ENCODE results near the gene NCOA5. TPM values are rescaled to one million over a fixed set of nuclear protein-coding genes. Genes with fewer than 3 reads are reported as not detected.

Gene NCOA5
- total RNA-seq, 1 experiment from 2014 or later: 16.5 TPM

DNA sequence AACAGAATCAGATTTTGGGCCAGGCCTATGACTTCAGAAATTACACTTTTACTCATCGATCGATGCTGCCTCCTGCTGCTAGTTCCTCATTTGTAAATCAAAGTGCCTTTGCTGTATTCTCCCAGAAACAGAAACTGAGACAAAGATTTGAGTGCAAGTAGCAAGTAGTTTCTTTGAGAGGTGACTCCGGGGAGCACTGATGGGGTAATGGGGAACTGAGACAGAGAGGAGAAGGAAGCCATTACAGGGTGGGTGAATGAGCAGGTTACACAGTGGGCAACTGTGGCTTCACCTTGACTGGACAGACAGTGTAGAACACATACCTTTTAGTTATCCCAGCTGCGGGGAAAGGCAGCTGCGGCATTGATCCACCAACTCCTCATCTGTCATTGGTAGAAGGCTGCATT, 18.7 kb upstream of the NCOA5 start:
- TF ChIP-seq, protein P1, sequence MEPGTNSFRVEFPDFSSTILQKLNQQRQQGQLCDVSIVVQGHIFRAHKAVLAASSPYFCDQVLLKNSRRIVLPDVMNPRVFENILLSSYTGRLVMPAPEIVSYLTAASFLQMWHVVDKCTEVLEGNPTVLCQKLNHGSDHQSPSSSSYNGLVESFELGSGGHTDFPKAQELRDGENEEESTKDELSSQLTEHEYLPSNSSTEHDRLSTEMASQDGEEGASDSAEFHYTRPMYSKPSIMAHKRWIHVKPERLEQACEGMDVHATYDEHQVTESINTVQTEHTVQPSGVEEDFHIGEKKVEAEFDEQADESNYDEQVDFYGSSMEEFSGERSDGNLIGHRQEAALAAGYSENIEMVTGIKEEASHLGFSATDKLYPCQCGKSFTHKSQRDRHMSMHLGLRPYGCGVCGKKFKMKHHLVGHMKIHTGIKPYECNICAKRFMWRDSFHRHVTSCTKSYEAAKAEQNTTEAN (CRISPR knock-in tag; IDR thresholded peaks at IDR 0.05): no peak
- TF ChIP-seq NR3C1 (CRISPR knock-in tag; conservative IDR thresholded peaks at IDR 0.05; ENCODE audit: low read depth) (no peak), FOXK1 (CRISPR knock-in tag; IDR thresholded peaks at IDR 0.05) (no peak), SOX15 (CRISPR knock-in tag; IDR thresholded peaks at IDR 0.05) (no peak), ZNF317 (CRISPR knock-in tag; IDR thresholded peaks at IDR 0.05; ENCODE audit: borderline replicate concordance, low read depth) (no peak), KAT7 (CRISPR knock-in tag; IDR thresholded peaks at IDR 0.05; ENCODE audit: borderline replicate concordance) (no peak), JUN (CRISPR knock-in tag; IDR thresholded peaks at IDR 0.05) (no peak)
- TF ChIP-seq, protein P2, sequence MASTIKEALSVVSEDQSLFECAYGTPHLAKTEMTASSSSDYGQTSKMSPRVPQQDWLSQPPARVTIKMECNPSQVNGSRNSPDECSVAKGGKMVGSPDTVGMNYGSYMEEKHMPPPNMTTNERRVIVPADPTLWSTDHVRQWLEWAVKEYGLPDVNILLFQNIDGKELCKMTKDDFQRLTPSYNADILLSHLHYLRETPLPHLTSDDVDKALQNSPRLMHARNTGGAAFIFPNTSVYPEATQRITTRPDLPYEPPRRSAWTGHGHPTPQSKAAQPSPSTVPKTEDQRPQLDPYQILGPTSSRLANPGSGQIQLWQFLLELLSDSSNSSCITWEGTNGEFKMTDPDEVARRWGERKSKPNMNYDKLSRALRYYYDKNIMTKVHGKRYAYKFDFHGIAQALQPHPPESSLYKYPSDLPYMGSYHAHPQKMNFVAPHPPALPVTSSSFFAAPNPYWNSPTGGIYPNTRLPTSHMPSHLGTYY (CRISPR knock-in tag; IDR thresholded peaks at IDR 0.05): no peak
- TF ChIP-seq, protein P3, sequence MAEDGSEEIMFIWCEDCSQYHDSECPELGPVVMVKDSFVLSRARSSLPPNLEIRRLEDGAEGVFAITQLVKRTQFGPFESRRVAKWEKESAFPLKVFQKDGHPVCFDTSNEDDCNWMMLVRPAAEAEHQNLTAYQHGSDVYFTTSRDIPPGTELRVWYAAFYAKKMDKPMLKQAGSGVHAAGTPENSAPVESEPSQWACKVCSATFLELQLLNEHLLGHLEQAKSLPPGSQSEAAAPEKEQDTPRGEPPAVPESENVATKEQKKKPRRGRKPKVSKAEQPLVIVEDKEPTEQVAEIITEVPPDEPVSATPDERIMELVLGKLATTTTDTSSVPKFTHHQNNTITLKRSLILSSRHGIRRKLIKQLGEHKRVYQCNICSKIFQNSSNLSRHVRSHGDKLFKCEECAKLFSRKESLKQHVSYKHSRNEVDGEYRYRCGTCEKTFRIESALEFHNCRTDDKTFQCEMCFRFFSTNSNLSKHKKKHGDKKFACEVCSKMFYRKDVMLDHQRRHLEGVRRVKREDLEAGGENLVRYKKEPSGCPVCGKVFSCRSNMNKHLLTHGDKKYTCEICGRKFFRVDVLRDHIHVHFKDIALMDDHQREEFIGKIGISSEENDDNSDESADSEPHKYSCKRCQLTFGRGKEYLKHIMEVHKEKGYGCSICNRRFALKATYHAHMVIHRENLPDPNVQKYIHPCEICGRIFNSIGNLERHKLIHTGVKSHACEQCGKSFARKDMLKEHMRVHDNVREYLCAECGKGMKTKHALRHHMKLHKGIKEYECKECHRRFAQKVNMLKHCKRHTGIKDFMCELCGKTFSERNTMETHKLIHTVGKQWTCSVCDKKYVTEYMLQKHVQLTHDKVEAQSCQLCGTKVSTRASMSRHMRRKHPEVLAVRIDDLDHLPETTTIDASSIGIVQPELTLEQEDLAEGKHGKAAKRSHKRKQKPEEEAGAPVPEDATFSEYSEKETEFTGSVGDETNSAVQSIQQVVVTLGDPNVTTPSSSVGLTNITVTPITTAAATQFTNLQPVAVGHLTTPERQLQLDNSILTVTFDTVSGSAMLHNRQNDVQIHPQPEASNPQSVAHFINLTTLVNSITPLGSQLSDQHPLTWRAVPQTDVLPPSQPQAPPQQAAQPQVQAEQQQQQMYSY (CRISPR knock-in tag; IDR thresholded peaks at IDR 0.05): no peak
- TF ChIP-seq, protein P4, sequence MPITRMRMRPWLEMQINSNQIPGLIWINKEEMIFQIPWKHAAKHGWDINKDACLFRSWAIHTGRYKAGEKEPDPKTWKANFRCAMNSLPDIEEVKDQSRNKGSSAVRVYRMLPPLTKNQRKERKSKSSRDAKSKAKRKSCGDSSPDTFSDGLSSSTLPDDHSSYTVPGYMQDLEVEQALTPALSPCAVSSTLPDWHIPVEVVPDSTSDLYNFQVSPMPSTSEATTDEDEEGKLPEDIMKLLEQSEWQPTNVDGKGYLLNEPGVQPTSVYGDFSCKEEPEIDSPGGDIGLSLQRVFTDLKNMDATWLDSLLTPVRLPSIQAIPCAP (CRISPR knock-in tag; IDR thresholded peaks at IDR 0.05): no peak
- TF ChIP-seq, protein P5, sequence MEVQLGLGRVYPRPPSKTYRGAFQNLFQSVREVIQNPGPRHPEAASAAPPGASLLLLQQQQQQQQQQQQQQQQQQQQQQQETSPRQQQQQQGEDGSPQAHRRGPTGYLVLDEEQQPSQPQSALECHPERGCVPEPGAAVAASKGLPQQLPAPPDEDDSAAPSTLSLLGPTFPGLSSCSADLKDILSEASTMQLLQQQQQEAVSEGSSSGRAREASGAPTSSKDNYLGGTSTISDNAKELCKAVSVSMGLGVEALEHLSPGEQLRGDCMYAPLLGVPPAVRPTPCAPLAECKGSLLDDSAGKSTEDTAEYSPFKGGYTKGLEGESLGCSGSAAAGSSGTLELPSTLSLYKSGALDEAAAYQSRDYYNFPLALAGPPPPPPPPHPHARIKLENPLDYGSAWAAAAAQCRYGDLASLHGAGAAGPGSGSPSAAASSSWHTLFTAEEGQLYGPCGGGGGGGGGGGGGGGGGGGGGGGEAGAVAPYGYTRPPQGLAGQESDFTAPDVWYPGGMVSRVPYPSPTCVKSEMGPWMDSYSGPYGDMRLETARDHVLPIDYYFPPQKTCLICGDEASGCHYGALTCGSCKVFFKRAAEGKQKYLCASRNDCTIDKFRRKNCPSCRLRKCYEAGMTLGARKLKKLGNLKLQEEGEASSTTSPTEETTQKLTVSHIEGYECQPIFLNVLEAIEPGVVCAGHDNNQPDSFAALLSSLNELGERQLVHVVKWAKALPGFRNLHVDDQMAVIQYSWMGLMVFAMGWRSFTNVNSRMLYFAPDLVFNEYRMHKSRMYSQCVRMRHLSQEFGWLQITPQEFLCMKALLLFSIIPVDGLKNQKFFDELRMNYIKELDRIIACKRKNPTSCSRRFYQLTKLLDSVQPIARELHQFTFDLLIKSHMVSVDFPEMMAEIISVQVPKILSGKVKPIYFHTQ (CRISPR knock-in tag; IDR thresholded peaks at IDR 0.05): no peak
- TF ChIP-seq, protein P6, sequence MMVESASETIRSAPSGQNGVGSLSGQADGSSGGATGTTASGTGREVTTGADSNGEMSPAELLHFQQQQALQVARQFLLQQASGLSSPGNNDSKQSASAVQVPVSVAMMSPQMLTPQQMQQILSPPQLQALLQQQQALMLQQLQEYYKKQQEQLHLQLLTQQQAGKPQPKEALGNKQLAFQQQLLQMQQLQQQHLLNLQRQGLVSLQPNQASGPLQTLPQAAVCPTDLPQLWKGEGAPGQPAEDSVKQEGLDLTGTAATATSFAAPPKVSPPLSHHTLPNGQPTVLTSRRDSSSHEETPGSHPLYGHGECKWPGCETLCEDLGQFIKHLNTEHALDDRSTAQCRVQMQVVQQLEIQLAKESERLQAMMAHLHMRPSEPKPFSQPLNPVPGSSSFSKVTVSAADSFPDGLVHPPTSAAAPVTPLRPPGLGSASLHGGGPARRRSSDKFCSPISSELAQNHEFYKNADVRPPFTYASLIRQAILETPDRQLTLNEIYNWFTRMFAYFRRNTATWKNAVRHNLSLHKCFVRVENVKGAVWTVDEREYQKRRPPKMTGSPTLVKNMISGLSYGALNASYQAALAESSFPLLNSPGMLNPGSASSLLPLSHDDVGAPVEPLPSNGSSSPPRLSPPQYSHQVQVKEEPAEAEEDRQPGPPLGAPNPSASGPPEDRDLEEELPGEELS (CRISPR knock-in tag; IDR thresholded peaks at IDR 0.05): no peak
- H3K9me3 Mint-ChIP-seq: no peaks in the 10 kb centered on the region
- no peak for ATAC-seq
- ChIA-PET POLR2A (no interaction called here), CTCF (interaction anchor here (1.1 to 1.9 kb wide), 2 partner anchors 8 to 86 kb away, joined by 3 to 6 read pairs; no protein-coding TSS in a partner anchor)
- DNase-seq (ENCODE audit: low spot score): no peak
- no peaks in the 10 kb centered on the region for H3K4me1 Mint-ChIP-seq
- H3K27me3 Mint-ChIP-seq (ENCODE audit: low read depth): peaks cover 27% of the 10 kb centered on the region
- H3K36me3 Mint-ChIP-seq: no peaks in the 10 kb centered on the region
- H3K27ac Mint-ChIP-seq: no peak overlapping the region
- no peak overlapping the region for H3K4me3 Mint-ChIP-seq

DNA sequence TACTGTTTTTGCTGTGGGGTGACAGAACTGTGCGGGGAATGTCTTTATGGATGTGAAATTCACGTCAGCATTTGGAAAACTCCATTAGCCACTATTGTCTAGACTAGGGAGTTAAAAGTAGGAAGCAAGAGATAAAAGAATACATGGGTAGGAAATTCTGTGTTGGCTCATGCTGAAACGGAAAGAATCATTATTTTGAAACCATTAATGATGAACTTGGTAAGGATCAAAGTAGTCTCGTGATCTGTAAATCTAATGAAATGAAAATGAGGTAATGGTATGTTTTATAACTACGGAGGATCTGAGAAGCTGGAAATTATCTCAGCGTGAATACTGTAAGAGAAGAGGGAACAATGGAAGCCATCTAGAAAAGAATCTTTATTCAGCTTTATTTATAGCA, 17.3 kb upstream of the NCOA5 start:
- DNase-seq (ENCODE audit: low spot score) (no peak), ATAC-seq (no peak)
- ChIA-PET POLR2A (no interaction called here), CTCF (interaction anchor here (1.5 to 1.9 kb wide), 2 partner anchors 7 to 21 kb away, joined by 5 to 6 read pairs; no protein-coding TSS in a partner anchor)
- no peaks in the 10 kb centered on the region for H3K4me1 Mint-ChIP-seq
- peaks cover 4% of the 10 kb centered on the region for H3K36me3 Mint-ChIP-seq
- no peak overlapping the region for H3K4me3 Mint-ChIP-seq
- peaks cover 8% of the 10 kb centered on the region for H3K9me3 Mint-ChIP-seq
- peaks cover 32% of the 10 kb centered on the region for H3K27me3 Mint-ChIP-seq (ENCODE audit: low read depth)
- H3K27ac Mint-ChIP-seq: no peak overlapping the region
- TF ChIP-seq, protein P7, sequence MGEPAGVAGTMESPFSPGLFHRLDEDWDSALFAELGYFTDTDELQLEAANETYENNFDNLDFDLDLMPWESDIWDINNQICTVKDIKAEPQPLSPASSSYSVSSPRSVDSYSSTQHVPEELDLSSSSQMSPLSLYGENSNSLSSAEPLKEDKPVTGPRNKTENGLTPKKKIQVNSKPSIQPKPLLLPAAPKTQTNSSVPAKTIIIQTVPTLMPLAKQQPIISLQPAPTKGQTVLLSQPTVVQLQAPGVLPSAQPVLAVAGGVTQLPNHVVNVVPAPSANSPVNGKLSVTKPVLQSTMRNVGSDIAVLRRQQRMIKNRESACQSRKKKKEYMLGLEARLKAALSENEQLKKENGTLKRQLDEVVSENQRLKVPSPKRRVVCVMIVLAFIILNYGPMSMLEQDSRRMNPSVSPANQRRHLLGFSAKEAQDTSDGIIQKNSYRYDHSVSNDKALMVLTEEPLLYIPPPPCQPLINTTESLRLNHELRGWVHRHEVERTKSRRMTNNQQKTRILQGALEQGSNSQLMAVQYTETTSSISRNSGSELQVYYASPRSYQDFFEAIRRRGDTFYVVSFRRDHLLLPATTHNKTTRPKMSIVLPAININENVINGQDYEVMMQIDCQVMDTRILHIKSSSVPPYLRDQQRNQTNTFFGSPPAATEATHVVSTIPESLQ (CRISPR knock-in tag; IDR thresholded peaks at IDR 0.05): no peak
- TF ChIP-seq EMX1 (CRISPR knock-in tag; IDR thresholded peaks at IDR 0.05) (no peak), JAZF1 (CRISPR knock-in tag; IDR thresholded peaks at IDR 0.05) (no peak)
- TF ChIP-seq, protein P8, sequence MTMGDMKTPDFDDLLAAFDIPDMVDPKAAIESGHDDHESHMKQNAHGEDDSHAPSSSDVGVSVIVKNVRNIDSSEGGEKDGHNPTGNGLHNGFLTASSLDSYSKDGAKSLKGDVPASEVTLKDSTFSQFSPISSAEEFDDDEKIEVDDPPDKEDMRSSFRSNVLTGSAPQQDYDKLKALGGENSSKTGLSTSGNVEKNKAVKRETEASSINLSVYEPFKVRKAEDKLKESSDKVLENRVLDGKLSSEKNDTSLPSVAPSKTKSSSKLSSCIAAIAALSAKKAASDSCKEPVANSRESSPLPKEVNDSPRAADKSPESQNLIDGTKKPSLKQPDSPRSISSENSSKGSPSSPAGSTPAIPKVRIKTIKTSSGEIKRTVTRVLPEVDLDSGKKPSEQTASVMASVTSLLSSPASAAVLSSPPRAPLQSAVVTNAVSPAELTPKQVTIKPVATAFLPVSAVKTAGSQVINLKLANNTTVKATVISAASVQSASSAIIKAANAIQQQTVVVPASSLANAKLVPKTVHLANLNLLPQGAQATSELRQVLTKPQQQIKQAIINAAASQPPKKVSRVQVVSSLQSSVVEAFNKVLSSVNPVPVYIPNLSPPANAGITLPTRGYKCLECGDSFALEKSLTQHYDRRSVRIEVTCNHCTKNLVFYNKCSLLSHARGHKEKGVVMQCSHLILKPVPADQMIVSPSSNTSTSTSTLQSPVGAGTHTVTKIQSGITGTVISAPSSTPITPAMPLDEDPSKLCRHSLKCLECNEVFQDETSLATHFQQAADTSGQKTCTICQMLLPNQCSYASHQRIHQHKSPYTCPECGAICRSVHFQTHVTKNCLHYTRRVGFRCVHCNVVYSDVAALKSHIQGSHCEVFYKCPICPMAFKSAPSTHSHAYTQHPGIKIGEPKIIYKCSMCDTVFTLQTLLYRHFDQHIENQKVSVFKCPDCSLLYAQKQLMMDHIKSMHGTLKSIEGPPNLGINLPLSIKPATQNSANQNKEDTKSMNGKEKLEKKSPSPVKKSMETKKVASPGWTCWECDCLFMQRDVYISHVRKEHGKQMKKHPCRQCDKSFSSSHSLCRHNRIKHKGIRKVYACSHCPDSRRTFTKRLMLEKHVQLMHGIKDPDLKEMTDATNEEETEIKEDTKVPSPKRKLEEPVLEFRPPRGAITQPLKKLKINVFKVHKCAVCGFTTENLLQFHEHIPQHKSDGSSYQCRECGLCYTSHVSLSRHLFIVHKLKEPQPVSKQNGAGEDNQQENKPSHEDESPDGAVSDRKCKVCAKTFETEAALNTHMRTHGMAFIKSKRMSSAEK (CRISPR knock-in tag; IDR thresholded peaks at IDR 0.05; ENCODE audit: borderline replicate concordance): no peak
